IPS-15b (cell line): Measurements from ENCODE around the gene ASPSCR1.

ENCODE experiments used
- H3K27me3 ChIP-seq: one replicate; pipeline ENCODE4 v1.6.1; 2013; ENCODE audit warnings: low read length; ENCODE audit not compliant: control insufficient read depth, insufficient read depth
- H3K36me3 ChIP-seq: one replicate; pipeline ENCODE4 v1.6.1; 2013; ENCODE audit warnings: low read length; ENCODE audit not compliant: control insufficient read depth, insufficient read depth
- H3K4me1 ChIP-seq: one replicate; pipeline ENCODE4 v1.6.1; 2013; ENCODE audit warnings: mild to moderate bottlenecking, low read length; ENCODE audit not compliant: control insufficient read depth, insufficient read depth
- H3K4me3 ChIP-seq: one replicate; pipeline ENCODE4 v1.5.1; 2013; ENCODE audit warnings: low read depth, low read length
- H3K9ac ChIP-seq: one replicate; pipeline ENCODE4 v1.6.1; 2013; ENCODE audit warnings: low read depth, mild to moderate bottlenecking, low read length
- H3K9me3 ChIP-seq: one replicate; pipeline ENCODE4 v1.6.1; 2013; ENCODE audit warnings: mild to moderate bottlenecking, low read length; ENCODE audit not compliant: control insufficient read depth, insufficient read depth

ASPSCR1 gene

DNA sequence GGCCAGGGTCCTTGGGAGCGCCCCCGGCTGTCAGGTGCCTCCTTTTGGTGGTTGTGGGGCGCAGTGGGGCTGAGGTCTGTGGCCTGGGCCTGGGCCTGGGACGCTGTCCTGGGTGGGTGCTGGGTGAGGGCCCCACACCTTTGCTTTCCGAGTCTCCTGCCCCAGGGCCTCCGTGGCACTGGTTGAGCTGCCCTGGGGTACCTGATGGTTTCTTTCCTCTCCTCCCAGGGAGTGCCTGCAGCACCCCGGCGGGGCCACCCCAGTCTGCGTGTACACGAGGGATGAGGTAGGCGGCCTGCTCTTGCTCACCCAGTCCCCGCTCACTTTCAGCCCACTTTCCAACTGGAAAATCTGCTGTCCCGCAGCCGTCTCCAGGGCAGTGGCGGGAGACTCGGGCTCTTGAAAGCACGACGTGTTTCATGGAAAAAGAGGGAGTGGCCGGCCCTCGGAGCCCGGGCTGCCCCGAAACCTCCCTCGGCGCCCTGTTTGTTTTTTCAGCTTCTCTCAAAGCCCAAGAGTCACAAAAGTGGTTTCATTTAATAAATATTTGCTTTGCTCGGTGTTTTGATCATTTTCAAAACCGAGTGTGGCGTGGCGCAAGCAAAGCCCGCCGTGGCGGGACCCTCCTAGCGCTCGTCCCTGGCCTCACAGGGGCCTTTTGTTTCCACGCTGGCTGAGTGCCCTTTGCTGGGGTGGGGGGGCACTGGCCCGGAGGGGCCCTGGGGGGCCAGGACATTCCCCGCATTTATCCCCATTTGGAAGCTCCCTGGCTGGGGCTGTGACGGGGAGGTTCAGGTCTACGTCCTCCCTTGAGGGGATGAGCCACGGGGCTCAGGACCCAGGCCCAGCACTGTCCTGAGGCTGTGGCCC, 17.4 kb downstream of the ASPSCR1 start:
- Histone ChIP-seq H3K4me1 (no peaks in the 10 kb centered on the region), H3K4me3 (no peak overlapping the region)

DNA sequence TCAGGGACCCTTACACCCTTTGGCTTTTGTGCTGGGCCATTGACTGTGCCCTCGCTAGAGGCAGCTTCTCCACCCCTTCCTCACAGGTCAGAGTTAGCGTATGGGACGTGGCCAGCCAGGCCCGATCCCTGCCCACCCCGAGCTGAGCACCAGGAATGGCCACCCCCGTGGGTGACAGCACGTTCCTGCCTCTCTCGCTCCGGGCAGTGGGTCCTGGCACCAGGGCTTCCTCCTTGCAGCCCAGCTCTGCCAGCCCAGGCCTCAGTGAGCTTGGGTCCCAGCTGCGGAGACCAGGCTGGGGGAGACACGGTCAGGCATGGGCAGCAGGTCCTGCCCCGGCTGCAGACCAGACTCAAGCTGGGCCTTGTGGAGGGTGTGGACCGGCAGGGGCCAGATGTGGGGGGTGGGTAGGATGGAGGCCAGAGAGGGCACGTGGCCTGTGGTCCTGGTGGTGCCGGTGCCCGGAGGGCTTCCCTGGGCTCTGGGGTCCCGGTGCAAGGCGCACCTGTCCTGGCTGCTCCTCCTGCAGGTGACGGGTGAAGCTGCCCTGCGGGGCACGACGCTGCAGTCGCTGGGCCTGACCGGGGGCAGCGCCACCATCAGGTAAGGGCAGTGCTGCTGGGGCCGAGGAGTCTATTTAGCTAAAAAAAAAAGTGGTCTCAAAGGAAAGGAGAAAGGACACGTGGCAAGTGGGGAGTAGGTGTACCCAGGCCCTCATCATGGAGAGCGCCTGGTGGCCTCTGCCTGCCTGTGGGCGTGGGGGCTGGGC, 18.2 kb downstream of the ASPSCR1 start:
- Histone ChIP-seq H3K4me1 (no peaks in the 10 kb centered on the region), H3K9ac (no peak overlapping the region), H3K9me3 (no peaks in the 10 kb centered on the region), H3K36me3 (peaks cover 7% of the 10 kb centered on the region), H3K27me3 (no peaks in the 10 kb centered on the region), H3K4me3 (no peak overlapping the region)

More for the DNA sequence above, 17.4 kb downstream of the ASPSCR1 start:
- H3K36me3 ChIP-seq, result peaks cover 4% of the 10 kb centered on the region
- H3K9ac ChIP-seq, result no peak overlapping the region
- no peaks in the 10 kb centered on the region for H3K27me3 ChIP-seq
- H3K9me3 ChIP-seq, result no peaks in the 10 kb centered on the region

DNA sequence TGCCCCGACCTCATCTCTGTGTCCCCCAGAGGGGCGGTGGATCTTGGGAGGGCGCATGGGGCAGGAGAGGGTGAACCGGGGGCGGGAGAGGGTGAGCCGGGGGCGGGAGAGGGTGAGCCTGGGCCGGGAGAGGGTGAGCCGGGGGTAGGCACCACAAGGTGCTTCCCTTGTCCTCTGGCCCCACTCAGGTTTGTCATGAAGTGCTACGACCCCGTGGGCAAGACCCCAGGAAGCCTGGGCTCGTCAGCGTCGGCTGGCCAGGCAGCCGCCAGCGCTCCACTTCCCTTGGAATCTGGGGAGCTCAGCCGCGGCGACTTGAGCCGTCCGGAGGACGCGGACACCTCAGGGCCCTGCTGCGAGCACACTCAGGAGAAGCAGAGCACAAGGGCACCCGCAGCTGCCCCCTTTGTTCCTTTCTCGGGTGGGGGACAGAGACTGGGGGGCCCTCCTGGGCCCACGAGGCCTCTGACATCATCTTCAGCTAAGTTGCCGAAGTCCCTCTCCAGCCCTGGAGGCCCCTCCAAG, 18.9 kb downstream of the ASPSCR1 start:
- Histone ChIP-seq H3K9ac (no peak overlapping the region), H3K4me1 (no peaks in the 10 kb centered on the region), H3K36me3 (peaks cover 7% of the 10 kb centered on the region), H3K27me3 (no peaks in the 10 kb centered on the region), H3K9me3 (no peaks in the 10 kb centered on the region), H3K4me3 (no peak overlapping the region)

DNA sequence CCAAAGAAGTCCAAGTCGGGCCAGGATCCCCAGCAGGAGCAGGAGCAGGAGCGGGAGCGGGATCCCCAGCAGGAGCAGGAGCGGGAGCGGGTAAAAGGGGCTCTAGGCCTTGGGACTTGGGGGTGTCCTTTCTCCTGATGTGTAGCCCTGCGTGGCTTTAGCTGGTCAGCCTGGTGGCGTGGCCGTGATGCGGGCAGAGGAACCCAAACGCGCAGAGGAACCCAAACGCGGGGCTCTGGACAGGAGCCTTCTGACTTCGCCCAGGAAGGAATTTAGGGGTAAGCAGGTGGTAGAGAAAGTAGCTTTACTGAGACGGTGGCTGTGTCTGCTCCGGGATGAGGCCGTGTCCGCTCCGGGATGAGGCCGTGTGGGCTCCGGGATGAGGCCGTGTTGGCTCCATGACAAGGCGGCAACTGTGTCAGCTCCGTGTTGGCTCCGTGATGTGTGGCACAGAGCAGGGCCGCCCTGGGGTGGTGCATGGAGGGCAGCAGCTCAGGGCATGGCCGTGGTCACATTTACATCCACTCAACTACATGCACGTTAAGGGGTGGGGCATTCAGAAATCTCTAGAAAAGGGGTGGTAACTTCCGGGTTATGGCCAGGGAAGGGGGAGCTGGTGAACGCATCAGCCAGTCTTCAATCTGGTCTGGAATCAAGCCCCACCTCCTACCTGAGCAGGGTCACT, 19.5 kb downstream of the ASPSCR1 start:
- Histone ChIP-seq H3K4me3 (no peak overlapping the region), H3K36me3 (peaks cover 7% of the 10 kb centered on the region), H3K9ac (no peak overlapping the region), H3K9me3 (no peaks in the 10 kb centered on the region), H3K27me3 (no peaks in the 10 kb centered on the region), H3K4me1 (no peaks in the 10 kb centered on the region)

DNA sequence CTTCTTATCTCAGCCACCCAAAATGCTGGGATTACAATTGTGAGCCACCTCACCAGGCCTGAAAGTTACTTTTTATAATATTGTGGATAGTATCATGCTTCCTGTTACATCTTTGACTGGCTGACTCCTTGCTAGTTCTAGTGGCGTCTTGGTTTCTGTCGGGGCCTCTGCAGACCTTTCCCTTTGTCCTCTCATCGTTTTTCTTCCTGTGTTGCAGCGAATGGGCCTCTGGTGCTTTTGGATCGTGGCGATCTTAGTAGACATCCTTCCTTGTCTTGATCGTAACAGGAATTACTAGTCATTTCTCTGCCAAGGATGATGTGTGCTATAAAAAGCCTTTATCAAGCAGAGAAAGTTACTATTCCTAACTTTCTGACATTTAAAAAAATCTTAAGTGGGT, 20.8 kb downstream of the ASPSCR1 start:
- H3K4me3 ChIP-seq, result no peak overlapping the region
- H3K27me3 ChIP-seq, result no peaks in the 10 kb centered on the region
- no peaks in the 10 kb centered on the region for H3K9me3 ChIP-seq
- H3K4me1 ChIP-seq, result no peaks in the 10 kb centered on the region
- H3K36me3 ChIP-seq, result peaks cover 7% of the 10 kb centered on the region
- no peak overlapping the region for H3K9ac ChIP-seq

DNA sequence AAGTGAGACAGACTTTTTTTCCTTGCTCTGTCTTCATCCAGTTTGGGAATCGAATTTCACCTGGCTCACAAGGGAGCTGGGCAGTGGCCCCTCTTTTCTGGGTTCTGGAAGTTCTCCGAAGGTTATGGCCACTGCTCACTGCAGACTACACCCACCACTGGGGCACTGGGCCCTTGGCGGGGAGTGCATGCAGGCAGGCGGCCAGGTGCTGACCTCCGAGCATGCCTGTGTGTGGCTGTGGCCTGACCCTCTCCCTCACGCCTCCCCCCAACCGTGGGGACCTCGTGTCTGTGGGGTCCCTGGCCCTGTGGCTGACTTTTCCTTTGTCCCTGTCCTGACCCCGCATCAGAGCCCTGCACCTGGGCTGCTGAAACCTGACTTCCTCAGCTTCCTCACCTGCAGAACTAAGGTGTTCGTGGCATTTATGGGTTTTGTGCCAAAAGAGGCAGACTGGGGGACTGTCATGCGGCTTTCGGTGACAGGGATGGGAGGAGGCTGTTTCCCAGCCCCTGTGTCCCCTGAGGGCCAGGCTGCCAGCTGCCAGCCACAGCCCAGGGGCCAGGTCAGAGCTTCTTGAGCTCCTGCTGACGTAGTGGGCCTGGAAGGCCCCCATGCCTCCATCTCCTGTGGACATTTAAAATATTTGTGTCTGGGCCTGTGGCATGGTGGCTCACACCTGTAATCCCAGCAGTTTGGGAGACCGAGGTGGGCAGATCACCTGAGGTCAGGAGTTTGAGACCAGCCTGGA, 21.4 kb downstream of the ASPSCR1 start:
- no peaks in the 10 kb centered on the region for H3K27me3 ChIP-seq
- no peaks in the 10 kb centered on the region for H3K9me3 ChIP-seq
- H3K4me3 ChIP-seq, result no peak overlapping the region
- no peak overlapping the region for H3K9ac ChIP-seq
- H3K36me3 ChIP-seq, result peaks cover 7% of the 10 kb centered on the region
- H3K4me1 ChIP-seq, result no peaks in the 10 kb centered on the region

DNA sequence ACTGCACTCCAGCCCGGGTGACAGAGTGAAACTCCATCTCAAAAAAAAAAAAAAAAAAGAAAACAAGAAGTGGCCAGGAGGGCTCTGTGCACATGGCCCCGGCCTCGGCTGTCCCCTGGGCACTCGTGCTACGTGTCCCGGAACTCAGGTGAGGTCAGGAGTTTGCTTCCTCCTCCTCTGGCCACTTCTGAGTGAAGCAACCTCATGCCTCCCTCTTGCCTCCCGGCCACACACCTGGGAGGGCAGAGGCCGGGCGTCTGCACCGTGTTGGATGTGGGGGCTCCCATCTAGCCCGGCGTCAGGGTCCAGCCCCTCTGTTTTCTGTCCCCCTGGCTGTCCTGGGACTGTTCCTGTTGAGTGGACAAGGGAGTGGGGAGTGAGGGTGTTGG, 22.2 kb downstream of the ASPSCR1 start:
- H3K9me3 ChIP-seq, result no peaks in the 10 kb centered on the region
- no peak overlapping the region for H3K9ac ChIP-seq
- H3K4me3 ChIP-seq, result no peak overlapping the region
- H3K36me3 ChIP-seq, result peaks cover 7% of the 10 kb centered on the region
- H3K27me3 ChIP-seq, result no peaks in the 10 kb centered on the region
- no peaks in the 10 kb centered on the region for H3K4me1 ChIP-seq

DNA sequence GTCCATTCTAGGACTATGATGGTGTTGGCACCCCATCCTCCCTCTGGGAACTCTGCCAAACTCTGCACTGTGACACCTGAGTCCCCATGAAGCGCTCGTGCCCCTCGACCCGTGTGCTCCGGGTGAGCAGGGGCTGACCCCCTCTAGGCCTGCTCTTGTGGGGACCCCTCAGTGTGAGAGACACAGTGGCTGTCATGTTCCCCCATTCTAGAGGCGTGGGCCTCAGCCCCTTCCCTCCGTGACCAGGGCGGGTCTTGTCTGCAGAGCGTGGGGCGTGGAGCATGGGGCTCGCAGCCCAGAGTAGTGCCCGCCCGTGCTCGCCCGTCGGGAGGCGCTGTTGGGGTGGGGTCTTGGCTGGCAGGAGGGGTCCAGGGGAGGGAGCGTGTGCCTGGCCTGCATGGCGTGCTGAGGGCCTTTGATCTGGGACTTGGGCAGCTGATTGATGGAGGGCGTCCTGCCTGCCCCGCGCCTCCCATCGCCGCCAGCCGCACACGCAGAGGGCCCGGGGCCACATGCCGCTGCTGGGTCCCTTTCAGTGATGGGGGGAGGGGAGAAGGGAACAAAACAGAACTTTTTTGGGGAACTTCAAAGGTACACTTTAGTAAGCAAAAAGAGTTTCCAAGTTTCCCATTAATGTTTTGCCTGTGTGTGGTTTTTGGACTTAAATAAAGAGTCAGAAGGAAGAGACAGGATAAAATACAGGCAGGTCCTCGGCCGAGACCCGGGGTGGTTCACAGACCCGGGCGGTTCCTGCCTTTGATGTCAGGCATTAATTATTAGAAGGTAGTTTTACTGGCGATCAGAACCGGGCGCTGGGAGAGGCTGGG, 22.8 kb downstream of the ASPSCR1 start:
- Histone ChIP-seq H3K36me3 (peaks cover 7% of the 10 kb centered on the region), H3K4me1 (no peaks in the 10 kb centered on the region), H3K9me3 (no peaks in the 10 kb centered on the region), H3K27me3 (no peaks in the 10 kb centered on the region), H3K9ac (no peak overlapping the region), H3K4me3 (no peak overlapping the region)

DNA sequence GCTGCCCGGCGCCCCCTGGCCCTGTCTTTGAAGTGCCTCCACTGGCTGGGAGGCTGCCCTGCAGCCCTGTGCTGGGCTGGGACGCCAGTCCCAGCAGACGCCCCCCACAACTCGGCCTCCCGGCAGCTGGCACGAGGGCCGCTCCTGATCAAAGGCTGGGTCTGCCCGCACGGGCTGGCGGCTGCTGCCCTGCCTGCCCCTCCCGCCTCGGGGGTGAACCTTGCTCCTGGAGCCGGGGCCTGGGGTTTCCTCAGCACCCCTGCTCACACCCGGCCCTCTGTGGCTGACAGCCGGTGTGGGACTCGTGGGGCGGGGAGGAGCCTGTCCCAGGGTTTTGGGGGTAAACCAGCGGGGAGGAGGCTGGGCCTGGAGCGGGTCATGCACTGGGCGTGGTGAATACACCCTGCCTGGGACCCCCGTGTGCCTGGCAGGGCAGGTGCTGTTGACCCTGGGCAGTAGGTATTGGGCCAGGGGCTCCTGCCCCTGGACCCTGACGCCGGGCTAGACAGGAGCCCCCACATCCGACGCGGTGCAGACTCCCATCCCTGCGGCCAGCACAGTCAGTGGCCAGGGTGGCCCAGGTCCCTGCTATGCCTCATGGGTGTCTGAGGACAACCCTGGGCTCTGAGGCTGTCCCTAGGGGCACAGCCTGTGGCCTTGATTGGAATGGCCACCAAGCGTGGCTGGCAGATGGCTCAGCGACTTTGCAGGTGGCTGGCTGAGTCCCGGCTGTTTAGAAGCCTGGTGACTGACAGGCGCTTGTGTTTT, 23.6 kb downstream of the ASPSCR1 start:
- Histone ChIP-seq H3K4me1 (no peaks in the 10 kb centered on the region), H3K9ac (no peak overlapping the region), H3K36me3 (peaks cover 7% of the 10 kb centered on the region), H3K9me3 (no peaks in the 10 kb centered on the region), H3K4me3 (no peak overlapping the region), H3K27me3 (no peaks in the 10 kb centered on the region)

DNA sequence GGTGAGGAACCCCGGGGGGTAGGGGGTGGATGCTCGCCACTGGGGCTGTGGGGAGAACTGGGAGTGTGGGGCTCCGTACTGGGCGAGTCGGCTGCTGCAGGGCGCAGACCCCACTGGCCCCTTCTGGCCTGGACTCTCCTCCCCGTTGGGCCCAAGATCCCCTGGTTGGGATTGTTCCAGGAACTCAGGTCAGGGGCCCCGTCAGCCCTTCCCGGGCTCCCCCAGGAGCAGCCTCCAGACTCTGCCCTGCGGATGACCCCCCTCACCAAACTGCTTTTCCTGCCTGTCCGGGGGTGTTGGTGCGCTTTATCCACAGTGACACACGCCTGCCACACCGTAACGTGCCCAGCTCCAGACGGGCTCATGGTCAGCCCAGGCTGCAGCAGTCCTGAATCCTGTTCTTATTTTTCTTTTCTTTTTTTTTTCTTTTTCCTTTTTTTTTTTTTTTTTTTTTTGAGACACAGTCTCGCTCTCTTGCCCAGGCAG, 24.2 kb downstream of the ASPSCR1 start:
- Histone ChIP-seq H3K9me3 (no peaks in the 10 kb centered on the region), H3K36me3 (peaks cover 6% of the 10 kb centered on the region), H3K9ac (no peak overlapping the region), H3K27me3 (no peaks in the 10 kb centered on the region), H3K4me3 (no peak overlapping the region), H3K4me1 (no peaks in the 10 kb centered on the region)
